Lower leg skin (tissue), 4 donors: ENCODE measurements around the gene FOXJ3. TPM values are rescaled to one million over a fixed set of nuclear protein-coding genes. Genes with fewer than 3 reads are reported as not detected.

ENCODE experiments used
- DNase-seq, 2 donors: peaks; one replicate each; pipeline ENCODE4 v3.0.0-alpha.2; 2019; ENCODE audit warnings: low spot score in 2 of 2
- H3K4me3 ChIP-seq: fragments of 200-600 bp; sonication (generic); 2 replicates; pipeline ENCODE4 v1.5.1; 2017; ENCODE audit warnings: mild to moderate bottlenecking, low read depth; ENCODE audit not compliant: poor library complexity, severe bottlenecking
- CTCF ChIP-seq, 3 donors: fragments of 450-650 bp; IDR thresholded peaks; one replicate each; pipeline ENCODE4 v1.5.1; 2016; ENCODE audit warnings: antibody characterized with exemption in 3 of 3, mild to moderate bottlenecking in 3 of 3, moderate library complexity in 2 of 3
- POLR2A ChIP-seq, 2 donors: fragments of 450-650 bp; IDR thresholded peaks; one replicate each; pipeline ENCODE4 v1.6.1; 2016 to 2017; ENCODE audit warnings: antibody characterized with exemption in 2 of 2, mild to moderate bottlenecking in 1 of 2, moderate library complexity in 1 of 2
- WGBS, 2 donors: methylation state at CpG; one replicate each; pipeline ENCODE4 v1.1.5; 2018; 5-methylcytosine and 5-hydroxymethylcytosine counted together
- intact Hi-C: fragments of 100-400 bp; cut with DNase I; formaldehyde crosslinking; loops from one replicate; pipeline ENCODE4 v1.15.0; 2023; ENCODE audit warnings: low total_unique reads
- total RNA-seq, 4 donors: library from RNA; depleted of rRNA; stranded (reverse); fragments of >200 nt; gene quantifications; one replicate each; pipeline ENCODE4 v1.1.0, GENCODE V29; 2016

Gene FOXJ3
- total RNA-seq, 4 donors from 2014 or later = 29.8 to 39.6 (median 35.9) TPM

GRCh38 chr1:42221456-42221855 lies 113.6 kb downstream of the FOXJ3 start:
- 97 to 100% methylated on average over 2 of the region's 2 CpGs for WGBS, 2 donors
- no peak for DNase-seq
- no peak overlapping the region for H3K4me3 ChIP-seq
- intact Hi-C loops = no loop called here
- TF ChIP-seq CTCF (IDR thresholded peaks at IDR 0.05) (no peak), POLR2A (IDR thresholded peaks at IDR 0.05) (no peak)

GRCh38 chr1:42219627-42220026 lies 115.4 kb downstream of the FOXJ3 start:
- H3K4me3 ChIP-seq = no peak overlapping the region
- intact Hi-C loops = no loop called here
- no peak for DNase-seq
- 79 to 92% methylated on average over 1 of the region's 1 CpG for WGBS, 2 donors
- TF ChIP-seq POLR2A (IDR thresholded peaks at IDR 0.05) (no peak), CTCF (IDR thresholded peaks at IDR 0.05) (no peak)

- WGBS, 2 donors = 19 to 57% methylated on average over 1 of the region's 1 CpG
- H3K4me3 ChIP-seq = no peak overlapping the region
- DNase-seq = no peak
- TF ChIP-seq CTCF (IDR thresholded peaks at IDR 0.05) = no peak
- TF ChIP-seq POLR2A (IDR thresholded peaks at IDR 0.05) = no peak
- intact Hi-C loops = no loop called here
These were observed 120.6 kb downstream of the FOXJ3 start for GRCh38 chr1:42214447-42214871.

- TF ChIP-seq POLR2A (IDR thresholded peaks at IDR 0.05) = no peak
- no peak for TF ChIP-seq CTCF (IDR thresholded peaks at IDR 0.05)
- 84 to 90% methylated on average over 2 of the region's 2 CpGs for WGBS, 2 donors
- intact Hi-C loops = no loop called here
- DNase-seq = no peak
- no peak overlapping the region for H3K4me3 ChIP-seq
These were observed 123.8 kb downstream of the FOXJ3 start for GRCh38 chr1:42211224-42211623.

GRCh38 chr1:42210421-42211133 lies 124.5 kb downstream of the FOXJ3 start:
- H3K4me3 ChIP-seq = no peak overlapping the region
- TF ChIP-seq CTCF (IDR thresholded peaks at IDR 0.05) = no peak
- TF ChIP-seq POLR2A (IDR thresholded peaks at IDR 0.05) = no peak
- 77 to 82% methylated on average over 6 of the region's 6 CpGs for WGBS, 2 donors
- DNase-seq = no peak
- intact Hi-C loops = no loop called here
